Tibial nerve (tissue), 4 donors: Measurements from ENCODE around the gene EDA. TPM values are rescaled to one million over a fixed set of nuclear protein-coding genes. Genes with fewer than 3 reads are reported as not detected.

Experiments used
- DNase-seq, 2 donors: peaks; one replicate each; pipeline ENCODE4 v3.0.0-alpha.2; 2019; ENCODE audit warnings: low spot score in 2 of 2
- H3K27ac ChIP-seq, 4 donors: fragments of 200-600 bp; sonication (generic) in 3 of 4; one replicate each; pipeline ENCODE4 v1.5.1; 2017 to 2019; ENCODE audit warnings: mild to moderate bottlenecking in 1 of 4
- H3K27me3 ChIP-seq, 2 donors: fragments of 200-600 bp; sonication (generic) in 1 of 2; one replicate each; pipeline versions ENCODE4 v1.5.1 to v1.6.0; 2017 to 2019
- H3K36me3 ChIP-seq, 3 donors: fragments of 200-600 bp; sonication (generic); one replicate each; pipeline ENCODE4 v1.5.1; 2018 to 2019
- H3K4me1 ChIP-seq, 4 donors: fragments of 200-600 bp; sonication (generic) in 3 of 4; one replicate each; pipeline ENCODE4 v1.5.1; 2017 to 2019
- H3K4me3 ChIP-seq, 4 donors: fragments of 200-600 bp; sonication (generic) in 3 of 4; one replicate each; pipeline ENCODE4 v1.5.1; 2017 to 2019; ENCODE audit warnings: mild to moderate bottlenecking in 1 of 4, moderate library complexity in 1 of 4
- H3K9me3 ChIP-seq, 4 donors: fragments of 200-600 bp; sonication (generic) in 3 of 4; one replicate each; pipeline ENCODE4 v1.5.1; 2017 to 2019
- CTCF ChIP-seq, 5 experiments: fragments of 200-600 bp in 3 of 5; fragments of 450-650 bp in 2 of 5; sonication (generic) in 3 of 5; IDR thresholded peaks; one replicate each; pipeline ENCODE4 v1.5.1; 2016 to 2019; ENCODE audit warnings: antibody characterized with exemption in 5 of 5, mild to moderate bottlenecking in 3 of 5, moderate library complexity in 2 of 5
- EP300 ChIP-seq, 2 donors: sonication (generic); formaldehyde crosslinking; IDR thresholded peaks; one replicate each; pipeline ENCODE4 v1.6.1; 2017; ENCODE audit warnings: antibody characterized with exemption in 2 of 2, mild to moderate bottlenecking in 1 of 2
- POLR2A ChIP-seq, 2 donors: fragments of 450-650 bp; IDR thresholded peaks; one replicate each; pipeline ENCODE4 v1.6.1; 2017; ENCODE audit warnings: antibody characterized with exemption in 2 of 2, mild to moderate bottlenecking in 2 of 2, moderate library complexity in 2 of 2
- WGBS, 2 donors: methylation state at CpG; one replicate each; pipeline ENCODE4 v1.1.5; 2018; 5-methylcytosine and 5-hydroxymethylcytosine counted together
- total RNA-seq, 4 donors: library from RNA; depleted of rRNA; stranded (reverse); fragments of >200 nt; gene quantifications; one replicate each; pipeline ENCODE4 v1.1.0, GENCODE V29; 2016

EDA gene
- total RNA-seq, 4 donors from 2014 or later, result 9.2 to 13.8 (median 10.3) TPM

GRCh38 chrX:70025464-70025863, 409.6 kb downstream of the EDA start:
- H3K4me3 ChIP-seq, result no peak overlapping the region
- no peaks in the 10 kb centered on the region for H3K36me3 ChIP-seq
- peaks cover 0 to 20% of the 10 kb centered on the region in 2 donors for H3K27me3 ChIP-seq
- H3K27ac ChIP-seq, result no peak overlapping the region
- H3K4me1 ChIP-seq, result no peaks in the 10 kb centered on the region
- TF ChIP-seq POLR2A (IDR thresholded peaks at IDR 0.05) (no peak), CTCF (IDR thresholded peaks at IDR 0.05) (no peak), EP300 (IDR thresholded peaks at IDR 0.05) (no peak)
- H3K9me3 ChIP-seq, result no peaks in the 10 kb centered on the region
- no peak for DNase-seq
- WGBS, 2 donors, result 14 to 20% methylated on average over 1 of the region's 1 CpG

- Histone ChIP-seq H3K4me3 (no peak overlapping the region), H3K4me1 (no peaks in the 10 kb centered on the region), H3K9me3 (no peaks in the 10 kb centered on the region), H3K27me3 (peaks cover under 1 to 20% of the 10 kb centered on the region in 2 donors), H3K36me3 (no peaks in the 10 kb centered on the region), H3K27ac (no peak overlapping the region)
- DNase-seq, result no peak
- TF ChIP-seq CTCF (IDR thresholded peaks at IDR 0.05) (no peak), POLR2A (IDR thresholded peaks at IDR 0.05) (no peak), EP300 (IDR thresholded peaks at IDR 0.05) (no peak)
- WGBS, 2 donors, result 38 to 47% methylated on average over 1 of the region's 1 CpG
Measured at GRCh38 chrX:70026112-70026850, 410.4 kb downstream of the EDA start.

GRCh38 chrX:70026851-70027200, 410.9 kb downstream of the EDA start:
- WGBS, 2 donors, result 39 to 55% methylated on average over 4 of the region's 4 CpGs
- Histone ChIP-seq H3K4me1 (no peaks in the 10 kb centered on the region), H3K27me3 (peaks cover 3 to 20% of the 10 kb centered on the region in 2 donors), H3K27ac (no peak overlapping the region), H3K9me3 (no peaks in the 10 kb centered on the region), H3K4me3 (no peak overlapping the region), H3K36me3 (no peaks in the 10 kb centered on the region)
- TF ChIP-seq CTCF (IDR thresholded peaks at IDR 0.05), result no peak
- no peak for TF ChIP-seq EP300 (IDR thresholded peaks at IDR 0.05)
- no peak for DNase-seq

- TF ChIP-seq POLR2A (IDR thresholded peaks at IDR 0.05) (no peak), EP300 (IDR thresholded peaks at IDR 0.05) (no peak), CTCF (IDR thresholded peaks at IDR 0.05) (no peak)
- Histone ChIP-seq H3K27ac (no peak overlapping the region), H3K27me3 (peaks cover 3 to 20% of the 10 kb centered on the region in 2 donors), H3K9me3 (no peaks in the 10 kb centered on the region), H3K36me3 (no peaks in the 10 kb centered on the region), H3K4me3 (no peak overlapping the region), H3K4me1 (no peaks in the 10 kb centered on the region)
- 50 to 63% methylated on average over 1 to 4 of the region's 4 CpGs for WGBS, 2 donors
- DNase-seq, result no peak
Measured at GRCh38 chrX:70029863-70030262, 413.9 kb downstream of the EDA start.

- DNase-seq, result no peak
- H3K27me3 ChIP-seq, result peaks cover 3 to 20% of the 10 kb centered on the region in 2 donors
- H3K27ac ChIP-seq, result no peak overlapping the region
- 10 to 15% methylated on average over 4 of the region's 4 CpGs for WGBS, 2 donors
- no peak overlapping the region for H3K4me3 ChIP-seq
- H3K4me1 ChIP-seq, result no peaks in the 10 kb centered on the region
- TF ChIP-seq EP300 (IDR thresholded peaks at IDR 0.05) (no peak), POLR2A (IDR thresholded peaks at IDR 0.05) (no peak), CTCF (IDR thresholded peaks at IDR 0.05) (peak; percentile 43 to 67 (median 56))
- no peaks in the 10 kb centered on the region for H3K9me3 ChIP-seq
- no peaks in the 10 kb centered on the region for H3K36me3 ChIP-seq
Measured at GRCh38 chrX:70030301-70030767, 414.4 kb downstream of the EDA start.
